ENCODE measurements around the gene CDCA8.
"Not testable (repeated sequence)": the region's sequence is repeated elsewhere in the genome, so short reads cannot be mapped to it uniquely, and the experiment has no call there.

Gene CDCA8

DNA sequence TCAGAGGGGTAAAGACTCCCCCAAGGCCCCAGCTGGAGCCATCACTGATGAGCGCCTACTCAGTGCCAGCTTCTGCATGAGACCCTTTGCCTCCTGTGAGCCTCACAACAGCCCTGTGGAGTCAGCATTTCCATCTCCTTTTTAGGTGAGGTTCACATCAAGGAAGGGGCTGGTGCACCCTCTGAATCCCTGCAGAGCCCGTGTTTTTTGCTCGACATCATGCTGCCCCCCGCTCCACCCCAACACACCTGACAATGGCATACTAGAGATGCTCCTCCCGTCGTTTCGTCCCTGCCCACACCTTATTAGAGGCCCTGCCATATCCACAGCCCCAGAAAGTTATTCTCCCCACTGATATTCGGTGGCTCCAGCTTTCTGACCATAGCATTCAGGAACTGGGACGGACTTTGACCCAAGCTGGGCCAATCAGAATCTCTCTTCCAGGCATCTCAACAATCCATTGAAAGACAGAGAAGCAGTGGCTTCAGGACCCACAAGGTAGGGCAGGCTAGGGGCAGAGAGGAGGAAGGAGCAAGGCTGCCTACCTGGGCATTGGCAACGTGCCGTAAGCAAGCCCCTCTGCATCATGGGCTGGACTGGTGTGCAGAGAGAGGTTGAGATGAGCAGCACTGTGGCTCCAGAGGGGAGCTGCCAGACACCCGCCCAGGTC, 39.9 kb downstream of the CDCA8 start:
- FAIRE-seq (no peak), DNase-seq (ENCODE audit: insufficient read length, low spot score) (no peak)

DNA sequence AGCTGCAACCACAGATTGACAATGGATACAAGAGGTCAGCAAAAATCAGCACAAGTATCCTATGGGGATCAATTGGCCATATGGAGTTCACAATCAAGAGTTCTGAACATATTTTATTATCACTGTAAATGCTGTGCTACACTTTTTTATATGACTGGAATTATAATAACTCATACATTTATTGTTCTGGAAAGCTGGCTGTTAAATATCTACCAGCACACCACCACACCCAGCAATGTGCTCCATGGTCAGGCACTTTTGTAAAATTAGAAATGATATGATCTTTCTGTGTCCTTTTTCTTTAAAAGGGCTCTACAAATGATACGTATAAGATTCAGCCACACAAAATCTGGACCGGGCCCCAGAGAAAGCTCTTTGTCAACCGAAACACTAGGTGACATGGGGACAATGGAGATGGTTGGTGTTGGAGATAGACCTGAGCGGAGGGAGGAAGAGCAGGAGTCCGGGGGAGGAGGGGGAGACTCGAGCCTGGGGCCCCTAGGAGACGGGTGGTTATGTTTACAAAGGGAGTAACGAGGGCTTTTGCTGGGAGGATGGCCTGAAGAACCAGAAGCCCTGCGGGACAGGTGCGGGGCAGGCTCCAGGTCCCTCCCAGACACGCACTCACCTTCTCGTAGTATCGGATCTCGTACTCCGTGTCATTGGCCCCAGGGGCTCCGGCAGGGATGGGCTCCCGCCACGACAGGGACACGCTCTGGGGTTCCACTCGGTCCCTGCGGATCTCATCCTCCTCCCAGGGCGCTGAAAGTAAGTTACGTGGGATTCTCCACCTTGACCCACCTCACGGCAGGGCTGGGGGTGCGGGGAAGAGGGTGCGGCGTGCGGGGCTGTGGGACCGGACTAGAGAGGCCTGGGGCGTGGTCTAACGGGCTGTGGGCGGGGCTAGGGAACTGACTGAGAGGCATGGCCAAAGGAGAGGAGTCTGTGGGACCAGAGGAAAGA, 42.6 kb downstream of the CDCA8 start:
- no peak for FAIRE-seq

DNA sequence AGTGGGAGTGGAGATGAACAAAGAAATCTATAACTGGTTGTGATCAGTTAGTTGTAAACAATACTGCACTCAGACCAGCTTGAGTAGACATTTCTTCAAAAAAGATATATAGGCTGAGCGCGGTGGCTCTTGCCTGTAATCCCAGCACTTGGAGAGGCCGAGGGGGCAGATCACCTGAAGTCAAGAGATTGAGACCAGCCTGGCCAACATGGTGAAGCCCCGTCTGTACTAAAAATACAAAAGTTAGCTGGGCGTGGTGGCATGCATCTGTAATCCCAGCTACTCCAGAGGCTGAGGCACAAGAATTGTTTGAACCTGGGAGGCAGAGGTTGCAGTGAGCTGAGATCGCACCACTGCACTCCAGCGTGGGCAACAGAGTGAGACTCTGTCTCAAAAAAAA, 45.7 kb downstream of the CDCA8 start:
- not testable (repeated sequence) for DNase-seq (ENCODE audit: insufficient read length, low spot score); FAIRE-seq

More for the DNA sequence above, 42.6 kb downstream of the CDCA8 start:
- no peak for DNase-seq (ENCODE audit: insufficient read length, low spot score)

DNA sequence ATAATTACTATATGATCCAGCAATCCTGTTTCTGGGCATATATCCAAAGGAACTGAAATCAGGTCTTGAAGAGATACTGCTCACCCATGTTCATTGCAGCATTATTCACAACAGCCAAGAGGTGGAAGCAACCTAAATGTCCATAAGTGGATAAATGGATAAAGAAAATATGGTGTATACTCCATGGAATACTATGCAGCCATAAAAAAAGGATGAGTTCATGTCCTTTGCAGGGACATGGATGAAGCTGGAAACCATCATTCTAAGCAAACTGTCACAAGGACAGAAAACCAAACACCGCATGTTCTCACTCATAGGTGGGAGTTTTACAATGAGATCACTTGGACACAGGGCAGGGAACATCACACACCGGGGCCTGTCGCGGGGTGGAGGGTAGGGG, 46.3 kb downstream of the CDCA8 start:
- not testable (repeated sequence) for FAIRE-seq

DNA sequence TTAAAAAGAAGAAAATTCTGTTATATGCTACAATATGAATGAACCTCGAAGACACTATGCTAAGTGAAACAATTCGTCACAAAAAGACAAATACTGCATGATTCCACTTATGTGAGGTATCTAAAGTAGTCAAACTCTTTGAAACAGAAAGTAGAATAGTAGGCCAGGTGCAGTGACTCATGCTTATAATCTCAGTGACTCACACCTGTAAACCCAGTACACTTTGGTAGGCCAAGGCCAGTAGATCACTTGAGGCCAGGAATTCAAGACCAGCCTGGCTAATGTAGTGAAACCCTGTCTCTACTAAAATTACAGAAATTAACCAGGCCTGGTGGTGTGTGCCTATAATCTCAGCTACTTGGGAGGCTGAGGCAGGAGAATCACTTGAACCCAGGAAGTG, 46.9 kb downstream of the CDCA8 start:
- no peak for DNase-seq (ENCODE audit: insufficient read length, low spot score)
- no peak for FAIRE-seq

More for the DNA sequence above, 46.3 kb downstream of the CDCA8 start:
- not testable (repeated sequence) for DNase-seq (ENCODE audit: insufficient read length, low spot score)

GRCh38 chr1:37741130-37741529, 48.8 kb downstream of the CDCA8 start:
- DNase-seq (ENCODE audit: insufficient read length, low spot score) (no peak), FAIRE-seq (no peak)

- no peak for DNase-seq (ENCODE audit: insufficient read length, low spot score)
- FAIRE-seq = no peak
Observed at GRCh38 chr1:37741662-37742061, 49.3 kb downstream of the CDCA8 start.

- DNase-seq (ENCODE audit: insufficient read length, low spot score) (no peak), FAIRE-seq (no peak)
Observed at GRCh38 chr1:37746806-37747205, 54.5 kb downstream of the CDCA8 start.

DNA sequence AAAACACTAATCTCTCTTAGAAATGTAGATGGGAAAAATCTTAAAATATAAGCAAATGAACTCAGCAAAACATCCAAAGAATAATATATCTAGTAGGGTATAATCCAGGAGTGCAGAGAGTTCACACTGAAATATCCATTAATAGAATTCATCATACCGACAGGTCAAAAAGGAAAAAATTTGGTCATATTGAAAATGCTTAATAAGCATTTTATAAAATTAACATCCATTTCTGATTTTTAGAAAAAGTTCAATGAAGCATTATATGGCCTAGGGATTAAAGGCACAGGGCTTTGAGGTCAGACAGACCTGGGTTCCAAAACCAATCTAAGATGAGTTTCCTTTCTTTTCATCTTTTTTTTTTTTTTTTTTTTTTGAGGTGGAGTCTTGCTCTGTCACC, 56.2 kb downstream of the CDCA8 start:
- FAIRE-seq = no peak
- DNase-seq (ENCODE audit: insufficient read length, low spot score) = no peak

- FAIRE-seq (no peak), DNase-seq (ENCODE audit: insufficient read length, low spot score) (no peak)
Observed at GRCh38 chr1:37752213-37752582, 59.9 kb downstream of the CDCA8 start.

DNA sequence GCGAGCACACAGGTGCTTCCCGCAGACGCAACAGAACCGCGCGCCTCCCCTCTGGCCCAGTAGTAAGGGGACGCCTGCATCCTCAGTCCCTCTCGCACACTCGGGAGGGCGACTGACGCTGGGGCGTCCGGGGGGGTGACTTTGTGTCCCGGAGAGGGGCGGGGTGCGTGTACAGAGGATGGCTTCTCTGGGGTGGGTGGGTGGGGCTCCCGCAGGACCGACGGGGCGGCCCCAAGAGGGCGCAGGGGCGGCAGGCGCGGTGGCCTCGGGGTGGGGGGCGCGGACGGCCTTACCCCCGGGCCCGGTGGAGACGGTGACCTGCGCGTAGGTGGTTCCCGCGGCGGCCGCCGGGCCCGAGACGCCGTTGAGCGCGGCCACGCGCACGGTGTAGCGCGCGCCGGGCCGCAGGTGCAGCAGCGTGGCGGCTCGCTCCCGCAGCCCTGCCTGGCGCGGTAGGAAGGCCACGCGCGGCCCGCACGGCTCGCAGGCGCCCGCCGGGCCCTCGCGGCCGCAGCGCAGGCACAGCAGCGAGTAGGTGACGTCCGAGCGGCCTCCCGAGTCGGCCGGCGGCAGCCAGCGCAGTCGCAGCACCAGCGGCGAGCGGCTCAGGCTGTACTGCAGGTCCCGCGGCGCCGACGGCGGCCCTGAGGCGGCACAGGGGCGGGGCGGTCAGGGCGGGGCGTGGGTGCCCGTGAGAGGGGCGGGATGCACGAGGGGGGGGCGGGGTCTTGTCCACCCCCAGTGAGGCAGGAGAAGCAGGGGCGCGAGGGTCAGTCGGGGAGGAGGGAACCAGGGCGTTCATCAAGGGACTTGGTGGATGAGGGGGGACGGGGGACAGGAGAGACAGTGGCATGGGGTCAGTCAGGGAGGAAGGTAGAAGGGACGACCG, 60.5 kb downstream of the CDCA8 start:
- DNase-seq (ENCODE audit: insufficient read length, low spot score) = peak; percentile 34
- FAIRE-seq = no peak

DNA sequence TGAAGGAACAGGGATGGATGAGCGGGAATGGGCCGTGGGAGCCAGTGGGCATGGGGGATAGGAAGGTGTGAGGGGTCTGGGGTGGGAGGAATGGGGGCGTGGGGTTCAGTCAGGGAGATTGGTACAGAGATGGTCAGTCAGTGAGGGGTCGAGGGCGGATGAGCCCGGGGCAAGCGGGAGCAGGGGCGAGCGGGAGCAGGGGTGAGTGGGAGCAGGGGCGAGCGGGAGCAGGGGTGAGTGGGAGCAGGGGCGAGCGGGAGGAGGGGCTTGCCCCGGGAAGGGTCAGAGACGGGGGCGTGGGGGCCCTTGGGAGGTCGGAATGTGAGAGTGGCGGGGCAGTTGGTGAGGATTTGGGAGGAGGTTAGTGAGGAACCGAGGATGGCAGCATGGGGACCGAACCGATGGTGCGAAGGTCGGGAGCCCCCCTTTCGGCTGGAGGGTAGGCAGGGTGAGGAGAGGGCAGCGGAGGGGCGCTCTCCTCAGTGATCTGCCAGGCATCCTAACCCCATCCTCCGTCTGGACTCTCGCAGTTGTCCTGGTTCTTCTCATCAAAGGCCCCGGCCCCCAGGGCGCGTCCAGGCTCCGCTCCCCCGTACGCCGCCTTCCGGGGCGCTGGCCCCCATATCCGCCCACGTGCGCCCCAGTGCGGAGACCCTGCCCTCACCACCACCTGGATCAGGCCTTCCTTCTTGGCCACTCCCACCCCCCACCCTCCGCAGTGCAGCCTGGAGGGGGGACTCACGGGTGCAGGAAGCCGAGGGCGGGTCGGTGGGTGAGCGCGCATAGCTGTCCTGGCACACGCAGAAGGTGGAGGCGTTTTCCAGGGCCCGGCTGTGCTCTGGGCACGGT, 61.4 kb downstream of the CDCA8 start:
- DNase-seq (ENCODE audit: insufficient read length, low spot score) (no peak), FAIRE-seq (no peak)

- DNase-seq (ENCODE audit: insufficient read length, low spot score) (no peak), FAIRE-seq (no peak)
Observed at GRCh38 chr1:37755290-37755689, 63.0 kb downstream of the CDCA8 start.

- DNase-seq (ENCODE audit: insufficient read length, low spot score) (no peak), FAIRE-seq (no peak)
Observed at GRCh38 chr1:37755951-37756560, 63.7 kb downstream of the CDCA8 start.

Measured in HTR-8/SVneo (cell line).